ENCODE results near the gene XYLT1.

The XYLT1 gene

GRCh38 chr16:17283016-17283415, 187.7 kb downstream of the XYLT1 start:
- H3K27me3 ChIP-seq (ENCODE audit: control insufficient read depth, low read length) = no peaks in the 10 kb centered on the region
- no peak for TF ChIP-seq EZH2phosphoT487 (IDR thresholded peaks at IDR 0.05; ENCODE audit: borderline replicate concordance, low read length)
- TF ChIP-seq, protein P1, sequence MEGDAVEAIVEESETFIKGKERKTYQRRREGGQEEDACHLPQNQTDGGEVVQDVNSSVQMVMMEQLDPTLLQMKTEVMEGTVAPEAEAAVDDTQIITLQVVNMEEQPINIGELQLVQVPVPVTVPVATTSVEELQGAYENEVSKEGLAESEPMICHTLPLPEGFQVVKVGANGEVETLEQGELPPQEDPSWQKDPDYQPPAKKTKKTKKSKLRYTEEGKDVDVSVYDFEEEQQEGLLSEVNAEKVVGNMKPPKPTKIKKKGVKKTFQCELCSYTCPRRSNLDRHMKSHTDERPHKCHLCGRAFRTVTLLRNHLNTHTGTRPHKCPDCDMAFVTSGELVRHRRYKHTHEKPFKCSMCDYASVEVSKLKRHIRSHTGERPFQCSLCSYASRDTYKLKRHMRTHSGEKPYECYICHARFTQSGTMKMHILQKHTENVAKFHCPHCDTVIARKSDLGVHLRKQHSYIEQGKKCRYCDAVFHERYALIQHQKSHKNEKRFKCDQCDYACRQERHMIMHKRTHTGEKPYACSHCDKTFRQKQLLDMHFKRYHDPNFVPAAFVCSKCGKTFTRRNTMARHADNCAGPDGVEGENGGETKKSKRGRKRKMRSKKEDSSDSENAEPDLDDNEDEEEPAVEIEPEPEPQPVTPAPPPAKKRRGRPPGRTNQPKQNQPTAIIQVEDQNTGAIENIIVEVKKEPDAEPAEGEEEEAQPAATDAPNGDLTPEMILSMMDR (IDR thresholded peaks at IDR 0.05; ENCODE audit: low read depth, low read length, poor library complexity, severe bottlenecking) = no peak
- no peak overlapping the region for H3K27ac ChIP-seq (ENCODE audit: low read depth, low read length)
- H3K9me2 ChIP-seq (replicated peaks; ENCODE audit: control insufficient read depth, low read length) = no peaks in the 10 kb centered on the region
- peaks cover 17% of the 10 kb centered on the region for H3K79me2 ChIP-seq (ENCODE audit: control insufficient read depth, low read length)
- H3K4me1 ChIP-seq (ENCODE audit: control insufficient read depth, low read length) = peaks cover 59% of the 10 kb centered on the region
- peaks cover 25% of the 10 kb centered on the region for H4K20me1 ChIP-seq (ENCODE audit: control insufficient read depth, insufficient read depth, low read depth, low read length)
- H3K4me2 ChIP-seq (ENCODE audit: low read length) = peak overlapping the region; percentile 78
- no peaks in the 10 kb centered on the region for H3F3A ChIP-seq (ENCODE audit: control insufficient read depth, insufficient read depth)
- peak overlapping the region; percentile 61 for H3K4me3 ChIP-seq (ENCODE audit: low read length)
- H3K9me3 ChIP-seq (ENCODE audit: control insufficient read depth, insufficient read depth, low read length) = no peaks in the 10 kb centered on the region
- no peaks in the 10 kb centered on the region for H3K36me3 ChIP-seq (ENCODE audit: control insufficient read depth, low read length)

DNA sequence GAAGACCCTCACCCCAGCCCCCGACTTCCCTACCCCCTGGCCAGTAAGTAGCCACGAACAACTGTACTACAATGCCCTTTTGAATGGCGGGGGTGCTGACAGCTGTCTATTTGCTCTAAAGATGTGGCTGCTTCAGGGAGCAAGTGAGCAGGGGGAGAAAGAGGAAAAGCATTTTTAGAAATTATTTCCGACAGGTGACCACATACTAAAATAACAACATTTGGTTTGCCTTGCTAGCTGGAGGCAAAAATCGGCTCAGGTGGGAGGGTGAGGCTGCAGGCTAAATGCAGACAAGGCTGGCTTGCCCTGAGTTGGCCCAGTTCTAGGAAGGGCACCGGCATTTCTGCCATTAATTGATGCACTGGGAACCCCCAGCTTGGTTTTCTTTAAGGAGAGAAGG, 188.5 kb downstream of the XYLT1 start:
- Histone ChIP-seq H3K9me3 (ENCODE audit: control insufficient read depth, insufficient read depth, low read length) (no peaks in the 10 kb centered on the region), H3K27me3 (ENCODE audit: control insufficient read depth, low read length) (no peaks in the 10 kb centered on the region), H3K4me2 (ENCODE audit: low read length) (peak overlapping the region; percentile 78), H3K4me1 (ENCODE audit: control insufficient read depth, low read length) (peaks cover 63% of the 10 kb centered on the region), H3K27ac (ENCODE audit: low read depth, low read length) (no peak overlapping the region), H3K79me2 (ENCODE audit: control insufficient read depth, low read length) (peaks cover 17% of the 10 kb centered on the region), H3K36me3 (ENCODE audit: control insufficient read depth, low read length) (no peaks in the 10 kb centered on the region), H3F3A (ENCODE audit: control insufficient read depth, insufficient read depth) (no peaks in the 10 kb centered on the region), H4K20me1 (ENCODE audit: control insufficient read depth, insufficient read depth, low read depth, low read length) (peaks cover 25% of the 10 kb centered on the region), H3K9me2 (replicated peaks; ENCODE audit: control insufficient read depth, low read length) (no peaks in the 10 kb centered on the region), H3K4me3 (ENCODE audit: low read length) (peak overlapping the region; percentile 61)
- TF ChIP-seq, protein P1 (IDR thresholded peaks at IDR 0.05; ENCODE audit: low read depth, low read length, poor library complexity, severe bottlenecking) = no peak
- TF ChIP-seq EZH2phosphoT487 (IDR thresholded peaks at IDR 0.05; ENCODE audit: borderline replicate concordance, low read length) = no peak

GRCh38 chr16:17281052-17281451, 189.7 kb downstream of the XYLT1 start:
- Histone ChIP-seq H4K20me1 (ENCODE audit: control insufficient read depth, insufficient read depth, low read depth, low read length) (peaks cover 25% of the 10 kb centered on the region), H3K79me2 (ENCODE audit: control insufficient read depth, low read length) (peaks cover 17% of the 10 kb centered on the region), H3K9me2 (replicated peaks; ENCODE audit: control insufficient read depth, low read length) (no peaks in the 10 kb centered on the region), H3F3A (ENCODE audit: control insufficient read depth, insufficient read depth) (no peaks in the 10 kb centered on the region), H3K9me3 (ENCODE audit: control insufficient read depth, insufficient read depth, low read length) (no peaks in the 10 kb centered on the region), H3K4me1 (ENCODE audit: control insufficient read depth, low read length) (peaks cover 63% of the 10 kb centered on the region), H3K4me3 (ENCODE audit: low read length) (no peak overlapping the region), H3K27me3 (ENCODE audit: control insufficient read depth, low read length) (no peaks in the 10 kb centered on the region), H3K4me2 (ENCODE audit: low read length) (no peak overlapping the region), H3K36me3 (ENCODE audit: control insufficient read depth, low read length) (no peaks in the 10 kb centered on the region), H3K27ac (ENCODE audit: low read depth, low read length) (no peak overlapping the region)
- TF ChIP-seq, protein P1 (IDR thresholded peaks at IDR 0.05; ENCODE audit: low read depth, low read length, poor library complexity, severe bottlenecking) = no peak
- no peak for TF ChIP-seq EZH2phosphoT487 (IDR thresholded peaks at IDR 0.05; ENCODE audit: borderline replicate concordance, low read length)

All from DOHH2 (cell line).